Duodenal mucosa (tissue), 2 donors: ENCODE data around the gene TMOD2.

Source experiments
- H3K27ac ChIP-seq: one replicate; pipeline ENCODE4 v1.7.0; 2013; ENCODE audit warnings: low read depth, low read length
- H3K27me3 ChIP-seq, 2 donors: one replicate each; pipeline ENCODE4 v1.7.0; 2013; ENCODE audit warnings: low read length in 2 of 2, control low read depth in 1 of 2; ENCODE audit not compliant: insufficient read depth in 2 of 2, control insufficient read depth in 1 of 2
- H3K36me3 ChIP-seq, 2 donors: one replicate each; pipeline ENCODE4 v1.7.0; 2013; ENCODE audit warnings: low read length in 2 of 2, control low read depth in 1 of 2; ENCODE audit not compliant: insufficient read depth in 2 of 2, control insufficient read depth in 1 of 2
- H3K4me1 ChIP-seq, 2 donors: one replicate each; pipeline ENCODE4 v1.7.0; 2013; ENCODE audit warnings: low read length in 2 of 2, control low read depth in 1 of 2; ENCODE audit not compliant: insufficient read depth in 2 of 2, control insufficient read depth in 1 of 2
- H3K4me3 ChIP-seq, 2 donors: one replicate each; pipeline ENCODE4 v1.7.0; 2013; ENCODE audit warnings: low read length in 2 of 2, low read depth in 1 of 2
- H3K9ac ChIP-seq, 2 donors: one replicate each; pipeline ENCODE4 v1.7.0; 2013; ENCODE audit warnings: low read length in 2 of 2, low read depth in 1 of 2
- H3K9me3 ChIP-seq, 2 donors: one replicate each; pipeline ENCODE4 v1.7.0; 2013; ENCODE audit warnings: low read length in 2 of 2, control low read depth in 1 of 2; ENCODE audit not compliant: control insufficient read depth in 1 of 2

Gene TMOD2

DNA sequence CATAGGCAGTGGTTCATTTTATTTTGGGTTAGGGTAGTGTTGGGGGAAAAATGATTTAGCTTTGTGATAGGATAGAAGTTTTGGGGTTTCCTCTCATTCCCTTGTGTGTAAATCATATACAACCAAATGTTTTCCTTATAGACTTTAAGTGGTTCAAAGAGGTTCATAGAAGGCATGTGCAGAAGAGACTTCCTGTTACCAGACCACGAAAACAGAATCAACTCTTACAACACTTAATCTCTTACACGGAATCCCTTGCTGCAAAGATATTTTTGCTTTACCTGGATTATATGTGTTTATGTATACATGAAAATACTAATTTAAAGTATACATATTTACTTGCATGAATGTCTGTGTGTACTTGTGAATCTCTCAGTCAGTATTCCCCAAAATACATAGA, 2.9 kb downstream of the TMOD2 start:
- Histone ChIP-seq H3K9me3 (no peaks in the 10 kb centered on the region), H3K4me3 (no peak overlapping the region), H3K4me1 (peaks cover 20 to 24% of the 10 kb centered on the region in 2 donors), H3K27me3 (peaks cover 10 to 38% of the 10 kb centered on the region in 2 donors), H3K9ac (no peak overlapping the region), H3K27ac (no peak overlapping the region), H3K36me3 (no peaks in the 10 kb centered on the region)

DNA sequence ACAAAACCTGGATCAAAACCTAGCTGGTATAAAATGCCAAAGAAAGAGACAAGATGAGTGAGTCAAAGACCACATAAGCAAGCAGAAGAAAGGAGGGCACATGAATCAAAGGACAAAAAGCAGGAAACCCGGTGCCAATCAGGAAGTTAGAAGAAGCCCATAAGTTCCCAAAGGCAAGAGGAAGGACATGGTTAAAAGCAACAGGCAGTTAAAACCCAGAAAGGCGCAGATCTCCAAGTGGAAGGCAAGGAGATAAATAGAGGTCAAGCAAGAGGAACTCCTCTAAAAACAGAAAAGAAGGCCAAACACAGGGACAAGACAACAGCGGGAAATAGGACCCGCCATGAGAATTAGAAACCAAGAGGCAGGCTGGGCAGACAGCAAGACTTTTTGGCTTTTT, 4.4 kb downstream of the TMOD2 start:
- Histone ChIP-seq H3K4me1 (peaks cover 17 to 20% of the 10 kb centered on the region in 2 donors), H3K27me3 (peaks cover 8 to 23% of the 10 kb centered on the region in 2 donors), H3K9ac (no peak overlapping the region), H3K4me3 (no peak overlapping the region), H3K36me3 (no peaks in the 10 kb centered on the region), H3K9me3 (no peaks in the 10 kb centered on the region), H3K27ac (no peak overlapping the region)

- H3K27ac ChIP-seq: no peak overlapping the region
- peaks cover 12 to 16% of the 10 kb centered on the region in 2 donors for H3K4me1 ChIP-seq
- no peaks in the 10 kb centered on the region for H3K9me3 ChIP-seq
- no peak overlapping the region for H3K9ac ChIP-seq
- H3K36me3 ChIP-seq: no peaks in the 10 kb centered on the region
- H3K27me3 ChIP-seq: peaks cover 8 to 19% of the 10 kb centered on the region in 2 donors
- H3K4me3 ChIP-seq: no peak overlapping the region
Measured at GRCh38 chr15:51756482-51756881, 5.1 kb downstream of the TMOD2 start.

- peaks cover 8 to 17% of the 10 kb centered on the region in 2 donors for H3K27me3 ChIP-seq
- H3K36me3 ChIP-seq: no peaks in the 10 kb centered on the region
- no peak overlapping the region for H3K4me3 ChIP-seq
- H3K9ac ChIP-seq: no peak overlapping the region
- H3K9me3 ChIP-seq: no peaks in the 10 kb centered on the region
- H3K27ac ChIP-seq: no peak overlapping the region
- peaks cover 7 to 10% of the 10 kb centered on the region in 2 donors for H3K4me1 ChIP-seq
Measured at GRCh38 chr15:51757450-51757849, 6.1 kb downstream of the TMOD2 start.

GRCh38 chr15:51758645-51759044, 7.2 kb downstream of the TMOD2 start:
- no peaks in the 10 kb centered on the region for H3K9me3 ChIP-seq
- H3K27ac ChIP-seq: no peak overlapping the region
- H3K4me1 ChIP-seq: peaks cover 4 to 8% of the 10 kb centered on the region in 2 donors
- H3K36me3 ChIP-seq: no peaks in the 10 kb centered on the region
- no peak overlapping the region for H3K4me3 ChIP-seq
- H3K27me3 ChIP-seq: peaks cover 4 to 6% of the 10 kb centered on the region in 2 donors
- H3K9ac ChIP-seq: no peak overlapping the region

DNA sequence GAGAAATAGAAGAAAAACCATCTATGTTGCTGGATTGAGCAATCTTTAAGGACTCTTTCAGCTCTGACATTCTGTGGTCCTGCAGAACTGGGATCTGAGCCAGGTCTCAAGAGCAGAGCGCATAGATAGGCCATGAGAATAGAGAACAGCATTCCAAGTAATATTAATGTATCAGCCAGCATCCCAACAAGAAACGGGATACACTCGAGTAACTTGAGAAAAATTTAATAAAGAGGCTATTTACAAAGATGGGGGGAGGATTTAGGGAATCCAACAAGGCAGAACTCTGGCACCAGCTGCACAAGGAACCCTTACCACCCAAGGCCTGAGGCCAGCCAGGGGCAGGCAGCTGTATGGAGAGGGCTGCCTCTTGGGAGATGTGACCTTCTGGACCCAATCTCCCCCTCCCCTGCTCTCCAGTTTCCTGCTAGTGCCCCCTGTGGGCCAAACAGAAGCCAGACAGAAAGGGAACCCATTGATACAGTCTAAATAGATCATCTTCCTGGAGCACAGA, 8.2 kb downstream of the TMOD2 start:
- Histone ChIP-seq H3K9ac (no peak overlapping the region), H3K27ac (no peak overlapping the region), H3K9me3 (no peaks in the 10 kb centered on the region), H3K4me3 (no peak overlapping the region), H3K27me3 (peaks cover 4 to 6% of the 10 kb centered on the region in 2 donors), H3K36me3 (no peaks in the 10 kb centered on the region), H3K4me1 (peaks cover 4 to 8% of the 10 kb centered on the region in 2 donors)

GRCh38 chr15:51760805-51761204, 9.4 kb downstream of the TMOD2 start:
- Histone ChIP-seq H3K9ac (no peak overlapping the region), H3K4me3 (no peak overlapping the region), H3K4me1 (peaks cover 4 to 8% of the 10 kb centered on the region in 2 donors), H3K27ac (no peak overlapping the region), H3K27me3 (no peaks in the 10 kb centered on the region), H3K9me3 (no peaks in the 10 kb centered on the region), H3K36me3 (no peaks in the 10 kb centered on the region)

- no peaks in the 10 kb centered on the region for H3K36me3 ChIP-seq
- H3K27ac ChIP-seq: no peak overlapping the region
- no peaks in the 10 kb centered on the region for H3K9me3 ChIP-seq
- H3K4me1 ChIP-seq: peaks cover 6 to 8% of the 10 kb centered on the region in 2 donors
- no peaks in the 10 kb centered on the region for H3K27me3 ChIP-seq
- no peak overlapping the region for H3K9ac ChIP-seq
- no peak overlapping the region for H3K4me3 ChIP-seq
Measured at GRCh38 chr15:51765751-51766150, 14.4 kb downstream of the TMOD2 start.

- no peaks in the 10 kb centered on the region for H3K27me3 ChIP-seq
- H3K9ac ChIP-seq: no peak overlapping the region
- no peaks in the 10 kb centered on the region for H3K36me3 ChIP-seq
- no peak overlapping the region for H3K4me3 ChIP-seq
- H3K9me3 ChIP-seq: no peaks in the 10 kb centered on the region
- no peak overlapping the region for H3K27ac ChIP-seq
- peaks cover 6 to 8% of the 10 kb centered on the region in 2 donors for H3K4me1 ChIP-seq
Measured at GRCh38 chr15:51766341-51766740, 14.9 kb downstream of the TMOD2 start.

GRCh38 chr15:51768018-51768417, 16.6 kb downstream of the TMOD2 start:
- peaks cover 6 to 8% of the 10 kb centered on the region in 2 donors for H3K4me1 ChIP-seq
- no peak overlapping the region for H3K9ac ChIP-seq
- no peaks in the 10 kb centered on the region for H3K27me3 ChIP-seq
- H3K9me3 ChIP-seq: no peaks in the 10 kb centered on the region
- H3K36me3 ChIP-seq: no peaks in the 10 kb centered on the region
- no peak overlapping the region for H3K27ac ChIP-seq
- no peak overlapping the region for H3K4me3 ChIP-seq

- Histone ChIP-seq H3K27ac (no peak overlapping the region), H3K9ac (no peak overlapping the region), H3K36me3 (peaks cover 0 to 4% of the 10 kb centered on the region in 2 donors), H3K4me1 (peaks cover 7 to 8% of the 10 kb centered on the region in 2 donors), H3K4me3 (no peak overlapping the region), H3K9me3 (no peaks in the 10 kb centered on the region), H3K27me3 (no peaks in the 10 kb centered on the region)
Measured at GRCh38 chr15:51770902-51771301, 19.5 kb downstream of the TMOD2 start.
